ENCODE results near the gene BLACAT1. TPM values are rescaled to one million over a fixed set of nuclear protein-coding genes. Genes with fewer than 3 reads are reported as not detected.

BLACAT1 gene
- total and polyA plus RNA-seq, 9 of the 15 experiments (the other 6 are each of a cell fraction or from before 2014, with no cell fraction given), result 0.10 to 5.9 (median 0.73) TPM

GRCh38 chr1:205502992-205503391, 47.1 kb upstream of the BLACAT1 start:
- ATAC-seq (no peak), DNase-seq (ENCODE audit: extremely low read depth in 1 of 4, low spot score in 3 of 4) (no peak), FAIRE-seq (no peak)
- H3K4me3 ChIP-seq, result no peak overlapping the region
- no TSS peak for BruUV-seq (replicated peaks)
- peaks cover 0 to 17% of the 10 kb centered on the region in 2 experiments; a peak in 2 of 5 replicates for H3K4me1 ChIP-seq (replicated peaks in 1 of 2; ENCODE audit: control insufficient read depth in 2 of 2, insufficient read depth in 2 of 2, low read length in 2 of 2)
- intact Hi-C loops (cut with micrococcal nuclease) (no loop called here), in situ Hi-C loops (cut with MboI) (no loop called here)
- H4K20me1 ChIP-seq (replicated peaks; ENCODE audit: control insufficient read depth, insufficient read depth, low read length), result peaks cover 7% of the 10 kb centered on the region; the same call in 1 of the 2 replicates
- H3K9me1 ChIP-seq (ENCODE audit: control insufficient read depth, insufficient read depth, low read length), result no peaks in the 10 kb centered on the region
- ChIA-PET CTCF (ENCODE audit: low intra/inter-chr PET ratio) (interaction anchor here (1.1 kb wide), 1 partner anchor 17 kb away, joined by 4 read pairs; no protein-coding TSS in a partner anchor), POLR2A (no interaction called here)
- H3K36me3 ChIP-seq (ENCODE audit: control insufficient read depth, insufficient read depth, low read length), result no peaks in the 10 kb centered on the region
- H2AFZ ChIP-seq (ENCODE audit: low read depth, low read length), result no peak overlapping the region
- H3K27ac ChIP-seq (ENCODE audit: extremely low read depth, low read depth, low read length), result no peak overlapping the region
- H3K9ac ChIP-seq (ENCODE audit: insufficient read depth in 1 of 2, low read depth in 2 of 2, low read length in 2 of 2), result no peak overlapping the region
- H3K79me2 ChIP-seq (ENCODE audit: control insufficient read depth, insufficient read depth, low read length), result no peaks in the 10 kb centered on the region
- peaks cover 35 to 72% of the 10 kb centered on the region in 2 experiments for H3K27me3 ChIP-seq (ENCODE audit: control insufficient read depth in 2 of 2, insufficient read depth in 2 of 2, low read length in 2 of 2)
- H3K4me2 ChIP-seq (ENCODE audit: insufficient read depth, low read length), result no peak overlapping the region
- 0% methylated on average over 3 of the region's 3 CpGs for WGBS (ENCODE audit: insufficient coverage, low coverage, missing lambda C conversion rate)
- H3K9me3 ChIP-seq (replicated peaks; ENCODE audit: control insufficient read depth, insufficient read depth, low read depth, low read length), result no peaks in the 10 kb centered on the region
- no peak for TF ChIP-seq POU5F1 (IDR thresholded peaks at IDR 0.05; ENCODE audit: borderline replicate concordance, low read depth, low read length, partially characterized antibody)
- TF ChIP-seq, protein P1, sequence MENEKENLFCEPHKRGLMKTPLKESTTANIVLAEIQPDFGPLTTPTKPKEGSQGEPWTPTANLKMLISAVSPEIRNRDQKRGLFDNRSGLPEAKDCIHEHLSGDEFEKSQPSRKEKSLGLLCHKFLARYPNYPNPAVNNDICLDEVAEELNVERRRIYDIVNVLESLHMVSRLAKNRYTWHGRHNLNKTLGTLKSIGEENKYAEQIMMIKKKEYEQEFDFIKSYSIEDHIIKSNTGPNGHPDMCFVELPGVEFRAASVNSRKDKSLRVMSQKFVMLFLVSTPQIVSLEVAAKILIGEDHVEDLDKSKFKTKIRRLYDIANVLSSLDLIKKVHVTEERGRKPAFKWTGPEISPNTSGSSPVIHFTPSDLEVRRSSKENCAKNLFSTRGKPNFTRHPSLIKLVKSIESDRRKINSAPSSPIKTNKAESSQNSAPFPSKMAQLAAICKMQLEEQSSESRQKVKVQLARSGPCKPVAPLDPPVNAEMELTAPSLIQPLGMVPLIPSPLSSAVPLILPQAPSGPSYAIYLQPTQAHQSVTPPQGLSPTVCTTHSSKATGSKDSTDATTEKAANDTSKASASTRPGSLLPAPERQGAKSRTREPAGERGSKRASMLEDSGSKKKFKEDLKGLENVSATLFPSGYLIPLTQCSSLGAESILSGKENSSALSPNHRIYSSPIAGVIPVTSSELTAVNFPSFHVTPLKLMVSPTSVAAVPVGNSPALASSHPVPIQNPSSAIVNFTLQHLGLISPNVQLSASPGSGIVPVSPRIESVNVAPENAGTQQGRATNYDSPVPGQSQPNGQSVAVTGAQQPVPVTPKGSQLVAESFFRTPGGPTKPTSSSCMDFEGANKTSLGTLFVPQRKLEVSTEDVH (IDR thresholded peaks at IDR 0.05; ENCODE audit: low read depth, partially characterized antibody), result no peak
- TF ChIP-seq ZNF655 (CRISPR knock-in tag; IDR thresholded peaks at IDR 0.05), result no peak
- TF ChIP-seq ATF6 (CRISPR knock-in tag; IDR thresholded peaks at IDR 0.05), result no peak
- no peak for TF ChIP-seq CREB3L1 (IDR thresholded peaks at IDR 0.05; ENCODE audit: borderline replicate concordance, low read depth)
- no peak for TF ChIP-seq PRPF4 (IDR thresholded peaks at IDR 0.05; ENCODE audit: insufficient read depth, low read depth, low read length, poor library complexity, severe bottlenecking)
- TF ChIP-seq ATF2 (CRISPR knock-in tag; IDR thresholded peaks at IDR 0.05), result no peak
- TF ChIP-seq MECOM (CRISPR knock-in tag; IDR thresholded peaks at IDR 0.05), result no peak
- no peak for TF ChIP-seq ESRRA (IDR thresholded peaks at IDR 0.05; ENCODE audit: borderline replicate concordance, low read depth)
- no peak for TF ChIP-seq DPF2 (IDR thresholded peaks at IDR 0.05)
- TF ChIP-seq FOXK2 (conservative IDR thresholded peaks at IDR 0.05 in 1 of 2, IDR thresholded peaks at IDR 0.05 in 1 of 2; ENCODE audit: low read depth in 2 of 2), result no peak
- no peak for TF ChIP-seq YY1 (IDR thresholded peaks at IDR 0.05; ENCODE audit: borderline replicate concordance in 1 of 3, control insufficient read depth in 1 of 3, extremely low read depth in 1 of 3, insufficient read depth in 3 of 3, insufficient read length in 1 of 3, insufficient replicate concordance in 2 of 3, low read depth in 1 of 3, low read length in 2 of 3)
